ENCODE measurements around the gene INSIG2. TPM values are rescaled to one million over a fixed set of nuclear protein-coding genes. Genes with fewer than 3 reads are reported as not detected.

The INSIG2 gene
- total RNA-seq, 1 donor from 2014 or later = 16.8 TPM

DNA sequence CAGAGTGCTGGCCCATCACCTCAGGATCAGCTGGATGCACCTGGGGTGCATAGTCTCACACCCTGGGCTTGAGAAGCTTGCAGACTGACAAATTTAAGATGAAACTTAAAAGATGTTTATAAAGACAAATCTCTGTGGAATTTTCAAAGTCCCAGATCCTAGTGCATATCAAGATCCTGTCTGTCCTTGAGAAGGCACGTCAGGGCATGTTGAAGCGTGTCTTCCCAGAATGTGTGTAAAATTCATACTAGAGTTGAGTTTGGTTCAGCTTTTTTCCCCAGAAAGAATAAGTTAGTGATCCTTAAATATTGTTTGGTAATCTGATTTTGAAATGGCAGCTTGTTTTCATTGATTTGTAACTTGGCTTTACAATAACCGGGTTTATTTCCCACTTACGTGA, 27.5 kb downstream of the INSIG2 start:
- POLR2A ChIA-PET = no interaction called here
- Mint-ChIP-seq H3K4me1 (peaks cover 4% of the 10 kb centered on the region), H3K9me3 (no peaks in the 10 kb centered on the region), H3K27me3 (no peaks in the 10 kb centered on the region), H3K27ac (no peak overlapping the region), H3K4me3 (no peak overlapping the region), H3K36me3 (ENCODE audit: low read depth) (peaks cover 13% of the 10 kb centered on the region)
- CTCF ChIA-PET = no interaction called here
- no peak for DNase-seq
- no peak for ATAC-seq (ENCODE audit: low read depth)
- TF ChIP-seq, protein P1, sequence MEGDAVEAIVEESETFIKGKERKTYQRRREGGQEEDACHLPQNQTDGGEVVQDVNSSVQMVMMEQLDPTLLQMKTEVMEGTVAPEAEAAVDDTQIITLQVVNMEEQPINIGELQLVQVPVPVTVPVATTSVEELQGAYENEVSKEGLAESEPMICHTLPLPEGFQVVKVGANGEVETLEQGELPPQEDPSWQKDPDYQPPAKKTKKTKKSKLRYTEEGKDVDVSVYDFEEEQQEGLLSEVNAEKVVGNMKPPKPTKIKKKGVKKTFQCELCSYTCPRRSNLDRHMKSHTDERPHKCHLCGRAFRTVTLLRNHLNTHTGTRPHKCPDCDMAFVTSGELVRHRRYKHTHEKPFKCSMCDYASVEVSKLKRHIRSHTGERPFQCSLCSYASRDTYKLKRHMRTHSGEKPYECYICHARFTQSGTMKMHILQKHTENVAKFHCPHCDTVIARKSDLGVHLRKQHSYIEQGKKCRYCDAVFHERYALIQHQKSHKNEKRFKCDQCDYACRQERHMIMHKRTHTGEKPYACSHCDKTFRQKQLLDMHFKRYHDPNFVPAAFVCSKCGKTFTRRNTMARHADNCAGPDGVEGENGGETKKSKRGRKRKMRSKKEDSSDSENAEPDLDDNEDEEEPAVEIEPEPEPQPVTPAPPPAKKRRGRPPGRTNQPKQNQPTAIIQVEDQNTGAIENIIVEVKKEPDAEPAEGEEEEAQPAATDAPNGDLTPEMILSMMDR (IDR thresholded peaks at IDR 0.05) = no peak
- intact Hi-C loops (cut with micrococcal nuclease) = no loop called here

GRCh38 chr2:118118479-118118878, 30.2 kb downstream of the INSIG2 start:
- Mint-ChIP-seq H3K4me1 (peaks cover 17% of the 10 kb centered on the region), H3K9me3 (no peaks in the 10 kb centered on the region), H3K27ac (no peak overlapping the region), H3K27me3 (no peaks in the 10 kb centered on the region), H3K4me3 (no peak overlapping the region), H3K36me3 (ENCODE audit: low read depth) (no peaks in the 10 kb centered on the region)
- intact Hi-C loops (cut with micrococcal nuclease) = no loop called here
- ChIA-PET POLR2A (no interaction called here), CTCF (no interaction called here)
- ATAC-seq (ENCODE audit: low read depth) (no peak), DNase-seq (no peak)
- TF ChIP-seq, protein P1 (IDR thresholded peaks at IDR 0.05) = no peak

DNA sequence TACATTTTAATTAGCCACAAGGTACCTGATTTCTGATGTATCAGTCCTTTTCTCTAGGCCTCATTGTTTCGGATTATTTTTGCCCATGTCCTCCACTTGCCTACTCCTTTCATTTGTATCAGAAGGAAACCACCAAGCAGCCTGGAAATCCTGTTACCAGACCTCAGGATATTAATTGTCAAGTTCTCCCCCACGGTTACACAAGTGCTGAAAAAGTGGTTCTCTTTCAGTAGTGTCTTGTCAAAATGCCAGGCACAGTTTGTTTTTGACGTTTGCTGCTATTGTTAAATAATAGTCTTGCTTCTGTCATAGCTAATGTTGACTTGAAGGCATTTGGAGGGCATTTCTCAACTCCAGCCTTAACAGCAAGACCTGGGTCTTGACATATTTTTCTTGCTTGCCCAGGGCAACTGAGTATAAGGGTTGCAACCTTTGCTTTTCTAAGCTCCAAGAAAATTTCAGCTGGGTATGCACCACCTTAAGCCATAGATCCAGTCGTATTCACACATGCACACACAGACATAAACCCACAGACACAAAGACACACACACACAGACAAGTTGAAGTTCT, 31.0 kb downstream of the INSIG2 start:
- DNase-seq = no peak
- Mint-ChIP-seq H3K36me3 (ENCODE audit: low read depth) (no peaks in the 10 kb centered on the region), H3K4me1 (peaks cover 14% of the 10 kb centered on the region), H3K9me3 (no peaks in the 10 kb centered on the region), H3K4me3 (no peak overlapping the region), H3K27me3 (no peaks in the 10 kb centered on the region), H3K27ac (no peak overlapping the region)
- TF ChIP-seq, protein P1 (IDR thresholded peaks at IDR 0.05) = no peak
- no peak for ATAC-seq (ENCODE audit: low read depth)
- intact Hi-C loops (cut with micrococcal nuclease) = no loop called here
- ChIA-PET CTCF (no interaction called here), POLR2A (no interaction called here)

DNA sequence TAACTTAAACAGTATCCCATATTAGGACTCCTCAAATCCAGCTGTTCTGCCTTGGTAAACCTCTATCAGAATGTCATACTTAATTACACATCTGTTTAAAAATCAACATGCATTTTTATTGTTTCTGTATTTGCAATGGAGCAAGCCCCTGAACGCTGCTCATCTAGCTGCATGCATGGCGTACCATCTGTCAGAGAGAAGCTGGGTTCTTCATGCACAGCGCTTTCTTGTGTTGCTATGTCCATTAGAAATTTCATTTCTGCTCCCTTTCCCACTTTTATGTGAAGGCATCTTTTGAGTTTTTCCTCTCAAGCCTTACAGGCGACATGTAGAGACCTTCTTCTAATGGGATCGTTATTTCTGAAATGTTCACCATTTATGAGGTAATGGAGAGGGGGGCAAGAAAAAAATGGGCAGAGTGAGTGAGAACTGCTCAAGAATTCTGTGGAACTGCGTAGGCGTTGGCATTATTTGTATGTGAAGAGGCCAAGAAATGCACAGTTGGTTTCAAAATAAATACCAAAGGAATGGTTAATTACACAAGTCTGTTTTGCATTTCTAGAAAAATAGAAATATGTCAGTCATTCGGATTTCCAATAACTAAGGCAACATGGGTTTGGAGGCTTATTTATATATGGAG, 31.6 kb downstream of the INSIG2 start:
- POLR2A ChIA-PET = no interaction called here

DNA sequence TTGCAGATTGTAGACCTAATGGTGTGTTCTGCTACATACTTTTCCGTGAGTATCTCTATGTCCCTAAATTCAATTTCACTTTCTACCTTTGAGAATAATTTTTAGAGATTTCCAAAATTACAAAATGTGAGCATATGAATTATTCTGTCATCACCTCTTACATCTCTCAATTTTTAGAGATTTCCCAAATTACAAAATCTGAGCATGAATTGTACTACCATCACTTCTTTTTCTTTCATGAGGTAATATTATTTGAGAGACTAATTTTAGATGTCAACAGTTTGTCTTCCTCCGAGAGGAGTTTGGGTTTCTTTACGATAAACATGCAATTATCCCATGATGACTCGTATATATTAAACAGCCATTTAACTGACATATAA, 32.1 kb downstream of the INSIG2 start:
- no peak for DNase-seq
- TF ChIP-seq, protein P1 (IDR thresholded peaks at IDR 0.05) = no peak
- ChIA-PET CTCF (no interaction called here), POLR2A (no interaction called here)
- no peaks in the 10 kb centered on the region for H3K27me3 Mint-ChIP-seq
- intact Hi-C loops (cut with micrococcal nuclease) = no loop called here
- H3K9me3 Mint-ChIP-seq = no peaks in the 10 kb centered on the region
- no peak overlapping the region for H3K4me3 Mint-ChIP-seq
- H3K27ac Mint-ChIP-seq = no peak overlapping the region
- no peaks in the 10 kb centered on the region for H3K36me3 Mint-ChIP-seq (ENCODE audit: low read depth)
- no peak for ATAC-seq (ENCODE audit: low read depth)
- H3K4me1 Mint-ChIP-seq = peaks cover 18% of the 10 kb centered on the region

More for the DNA sequence above, 31.6 kb downstream of the INSIG2 start:
- Mint-ChIP-seq H3K27ac (no peak overlapping the region), H3K9me3 (no peaks in the 10 kb centered on the region), H3K36me3 (ENCODE audit: low read depth) (no peaks in the 10 kb centered on the region), H3K27me3 (no peaks in the 10 kb centered on the region), H3K4me1 (peaks cover 18% of the 10 kb centered on the region), H3K4me3 (no peak overlapping the region)
- intact Hi-C loops (cut with micrococcal nuclease) = no loop called here
- DNase-seq = no peak
- CTCF ChIA-PET = no interaction called here
- no peak for ATAC-seq (ENCODE audit: low read depth)
- TF ChIP-seq, protein P1 (IDR thresholded peaks at IDR 0.05) = no peak
